Stimulated activated CD8-positive, alpha-beta memory T cell treated with anti-CD3 and anti-CD28 coated beads, Interleukin-7, amount 100 ng/mL, for 4 hours (primary cell): ENCODE data around the gene SYNRG.
"Not testable (repeated sequence)": the region's sequence is repeated elsewhere in the genome, so short reads cannot be mapped to it uniquely, and the experiment has no call there.

Experiments
- DNase-seq, 2 donors: peaks; one replicate each; pipeline ENCODE4 v3.0.0-alpha.2; 2020; ENCODE audit warnings: low read depth in 2 of 2

SYNRG gene, protein sequence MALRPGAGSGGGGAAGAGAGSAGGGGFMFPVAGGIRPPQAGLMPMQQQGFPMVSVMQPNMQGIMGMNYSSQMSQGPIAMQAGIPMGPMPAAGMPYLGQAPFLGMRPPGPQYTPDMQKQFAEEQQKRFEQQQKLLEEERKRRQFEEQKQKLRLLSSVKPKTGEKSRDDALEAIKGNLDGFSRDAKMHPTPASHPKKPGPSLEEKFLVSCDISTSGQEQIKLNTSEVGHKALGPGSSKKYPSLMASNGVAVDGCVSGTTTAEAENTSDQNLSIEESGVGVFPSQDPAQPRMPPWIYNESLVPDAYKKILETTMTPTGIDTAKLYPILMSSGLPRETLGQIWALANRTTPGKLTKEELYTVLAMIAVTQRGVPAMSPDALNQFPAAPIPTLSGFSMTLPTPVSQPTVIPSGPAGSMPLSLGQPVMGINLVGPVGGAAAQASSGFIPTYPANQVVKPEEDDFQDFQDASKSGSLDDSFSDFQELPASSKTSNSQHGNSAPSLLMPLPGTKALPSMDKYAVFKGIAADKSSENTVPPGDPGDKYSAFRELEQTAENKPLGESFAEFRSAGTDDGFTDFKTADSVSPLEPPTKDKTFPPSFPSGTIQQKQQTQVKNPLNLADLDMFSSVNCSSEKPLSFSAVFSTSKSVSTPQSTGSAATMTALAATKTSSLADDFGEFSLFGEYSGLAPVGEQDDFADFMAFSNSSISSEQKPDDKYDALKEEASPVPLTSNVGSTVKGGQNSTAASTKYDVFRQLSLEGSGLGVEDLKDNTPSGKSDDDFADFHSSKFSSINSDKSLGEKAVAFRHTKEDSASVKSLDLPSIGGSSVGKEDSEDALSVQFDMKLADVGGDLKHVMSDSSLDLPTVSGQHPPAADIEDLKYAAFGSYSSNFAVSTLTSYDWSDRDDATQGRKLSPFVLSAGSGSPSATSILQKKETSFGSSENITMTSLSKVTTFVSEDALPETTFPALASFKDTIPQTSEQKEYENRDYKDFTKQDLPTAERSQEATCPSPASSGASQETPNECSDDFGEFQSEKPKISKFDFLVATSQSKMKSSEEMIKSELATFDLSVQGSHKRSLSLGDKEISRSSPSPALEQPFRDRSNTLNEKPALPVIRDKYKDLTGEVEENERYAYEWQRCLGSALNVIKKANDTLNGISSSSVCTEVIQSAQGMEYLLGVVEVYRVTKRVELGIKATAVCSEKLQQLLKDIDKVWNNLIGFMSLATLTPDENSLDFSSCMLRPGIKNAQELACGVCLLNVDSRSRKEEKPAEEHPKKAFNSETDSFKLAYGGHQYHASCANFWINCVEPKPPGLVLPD (N-terminal part only)

DNA sequence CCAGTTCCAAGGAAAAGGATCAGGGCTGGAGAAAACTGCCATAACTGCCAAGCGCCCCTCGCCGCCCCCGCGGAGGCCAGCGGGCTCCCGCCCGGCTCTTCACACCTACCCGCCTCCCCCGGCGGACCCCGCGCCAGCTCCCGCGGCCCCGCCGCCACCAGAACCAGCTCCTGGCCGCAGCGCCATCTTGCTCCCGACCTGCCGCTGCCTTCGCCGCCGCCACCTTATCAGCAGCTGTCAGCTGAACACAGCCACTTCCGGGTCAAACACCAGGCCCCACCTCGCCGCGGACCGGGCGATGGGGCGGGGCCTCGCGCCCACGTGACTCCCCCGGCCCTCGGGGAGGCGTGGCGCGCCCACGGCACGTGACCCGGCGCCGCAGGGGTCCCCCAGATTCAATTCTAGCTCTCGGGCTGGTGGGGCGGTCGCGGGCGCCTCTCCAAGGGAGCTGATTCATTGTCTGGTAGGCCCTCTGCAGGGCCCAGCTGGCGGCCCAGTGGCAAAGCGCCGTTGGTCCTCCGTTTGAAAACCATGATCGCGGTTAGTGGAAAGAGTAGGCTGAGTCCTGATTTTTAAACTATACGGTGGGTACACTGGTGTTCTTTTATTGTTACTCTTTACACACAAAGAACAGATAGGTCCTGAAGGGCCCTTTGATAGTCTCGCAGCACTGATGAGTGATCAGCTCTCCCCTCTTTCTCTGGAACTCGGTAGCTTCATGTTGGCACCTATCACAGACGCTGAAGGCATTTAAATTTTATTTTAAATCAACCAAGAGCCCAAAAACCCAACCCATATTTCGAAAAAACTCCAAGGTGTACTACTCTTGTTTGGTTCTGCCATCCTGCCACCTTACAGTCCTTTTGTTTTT, at the start of gene SYNRG:
SYNRG (minus strand) TSS at position 249 of the 871 bp plus-strand sequence; CDS start at position 186, 63 bp downstream.
- DNase-seq, result peak; percentile 89 to 95

- DNase-seq, result no peak
Measured at GRCh38 chr17:37657202-37657601, 48.0 kb upstream of the SYNRG start.

DNA sequence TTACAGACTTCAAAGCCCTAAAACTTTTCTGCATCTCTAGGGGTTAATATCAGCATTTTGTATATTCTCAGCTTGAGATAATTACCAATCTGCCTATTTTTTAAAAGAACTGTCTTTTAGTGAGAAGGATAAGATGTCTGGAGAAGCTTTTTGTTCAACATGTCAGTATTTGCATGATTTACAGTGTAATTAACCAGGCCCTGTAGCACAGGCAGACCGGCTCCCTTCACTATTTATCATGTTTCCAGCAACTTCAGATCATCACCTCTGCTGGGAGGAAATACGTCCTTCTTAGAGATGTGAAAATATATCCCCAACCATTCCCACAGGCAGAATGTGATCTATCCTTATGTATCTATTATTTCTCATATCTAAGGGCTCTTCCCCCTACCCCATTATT, 42.6 kb upstream of the SYNRG start:
- DNase-seq, result no peak

- no peak for DNase-seq
Measured at GRCh38 chr17:37650419-37651003, 41.3 kb upstream of the SYNRG start.

DNA sequence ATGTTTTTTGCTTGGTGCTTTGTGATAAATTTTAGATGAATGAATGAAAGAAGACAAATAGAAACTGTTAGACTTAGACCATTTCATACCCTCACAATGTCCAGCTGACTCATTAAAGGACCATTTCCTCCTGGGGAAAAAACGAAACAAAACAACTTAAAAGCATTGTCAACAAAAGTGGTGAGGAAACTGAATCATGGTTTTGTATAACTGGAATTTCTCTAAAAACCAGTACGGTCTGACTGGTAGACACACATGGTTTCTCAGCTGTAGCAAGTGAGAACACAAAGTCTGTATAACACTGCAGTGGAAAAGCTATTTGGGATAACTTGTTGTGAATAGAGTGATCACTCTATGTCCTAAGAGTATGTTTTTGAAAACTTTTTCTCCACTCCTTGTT, 39.3 kb upstream of the SYNRG start:
- no peak for DNase-seq

DNA sequence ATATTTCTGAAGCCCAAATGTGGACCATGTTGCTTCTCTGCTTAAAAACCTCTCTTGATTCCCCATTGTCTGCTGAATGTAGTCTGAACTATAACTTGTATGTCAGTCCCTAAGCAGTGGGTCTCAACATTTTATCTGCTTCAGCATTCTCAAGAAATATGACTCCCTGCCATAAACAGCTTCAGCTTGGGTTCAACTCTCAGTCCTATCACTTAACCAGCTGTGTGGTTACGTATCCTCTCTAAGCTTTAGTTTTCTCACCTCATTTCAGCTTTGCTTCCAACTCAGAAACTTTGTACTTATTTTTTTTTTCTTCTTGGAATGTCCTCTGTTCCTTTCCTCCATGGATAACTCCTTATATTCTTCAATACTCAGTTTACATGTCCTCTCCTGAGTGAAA, 38.6 kb upstream of the SYNRG start:
- DNase-seq, result no peak

GRCh38 chr17:37643869-37644268, 34.7 kb upstream of the SYNRG start:
- no peak for DNase-seq

- peak; percentile 81 to 84 for DNase-seq
Measured at GRCh38 chr17:37643118-37643766, 34.0 kb upstream of the SYNRG start, which contains the start of gene DDX52. DDX52 (minus strand) TSS chr17:37643446; CDS start chr17:37643420, 26 bp downstream.

DNA sequence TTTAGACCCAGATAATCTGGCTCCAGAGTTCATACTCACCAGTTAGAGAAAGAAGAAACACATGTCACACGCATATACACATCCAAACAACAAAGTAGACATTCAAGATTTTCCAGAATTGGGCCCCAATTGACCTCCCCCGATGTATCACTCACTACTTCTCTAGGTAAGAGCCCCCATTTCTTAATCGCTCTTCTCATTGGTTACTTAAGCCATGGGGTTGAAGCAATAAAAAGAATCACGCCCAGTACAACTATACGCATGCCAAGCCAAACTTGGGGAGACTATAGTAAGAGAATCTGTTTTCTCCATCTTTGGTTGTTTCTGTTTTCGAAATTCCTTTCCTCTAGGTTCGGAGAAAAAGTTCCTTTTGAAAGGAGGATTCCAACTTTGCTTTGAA, 33.5 kb upstream of the SYNRG start:
- DNase-seq, result no peak

DNA sequence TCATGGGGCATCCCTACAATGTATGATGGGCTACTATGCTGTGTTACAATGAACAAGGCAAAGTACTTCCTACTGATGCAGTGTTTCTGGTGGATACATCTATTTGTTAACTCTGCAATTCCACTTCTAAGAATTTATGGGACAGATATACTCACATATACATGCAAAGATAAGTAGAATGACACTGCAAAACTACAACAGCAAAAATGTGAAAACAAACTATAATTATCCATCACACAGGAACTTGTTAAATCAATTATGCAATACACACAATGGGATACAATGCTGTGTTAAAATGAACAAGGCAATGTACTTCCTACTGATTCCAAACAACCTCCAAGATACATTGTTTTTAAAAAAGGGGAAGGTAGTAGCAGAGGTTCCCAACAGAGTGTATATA, 30.8 kb upstream of the SYNRG start:
- DNase-seq, result no peak

DNA sequence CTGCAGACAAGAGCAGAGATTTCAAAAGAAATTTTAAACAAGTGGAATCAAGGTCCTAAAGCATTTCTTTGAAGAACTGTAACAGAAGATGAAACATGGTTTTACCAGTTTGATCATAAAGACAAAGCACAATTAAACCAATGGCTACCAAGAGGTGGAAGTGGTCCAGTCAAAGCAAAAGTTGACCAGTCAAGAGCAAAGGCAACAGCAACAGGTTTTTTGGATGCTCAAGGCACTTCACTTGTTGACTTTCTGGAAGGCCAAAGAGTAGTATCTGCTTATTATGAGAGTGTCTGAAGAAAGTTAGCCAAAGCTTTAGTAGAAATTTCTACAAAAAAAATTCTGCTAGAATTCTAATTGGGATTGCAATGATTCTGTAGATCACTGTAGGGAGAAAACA, 28.7 kb upstream of the SYNRG start:
- no peak for DNase-seq

GRCh38 chr17:37616430-37616829, 7.2 kb upstream of the SYNRG start:
- DNase-seq, result not testable (repeated sequence)

- DNase-seq, result no peak
Measured at GRCh38 chr17:37614823-37615222, 5.6 kb upstream of the SYNRG start.

DNA sequence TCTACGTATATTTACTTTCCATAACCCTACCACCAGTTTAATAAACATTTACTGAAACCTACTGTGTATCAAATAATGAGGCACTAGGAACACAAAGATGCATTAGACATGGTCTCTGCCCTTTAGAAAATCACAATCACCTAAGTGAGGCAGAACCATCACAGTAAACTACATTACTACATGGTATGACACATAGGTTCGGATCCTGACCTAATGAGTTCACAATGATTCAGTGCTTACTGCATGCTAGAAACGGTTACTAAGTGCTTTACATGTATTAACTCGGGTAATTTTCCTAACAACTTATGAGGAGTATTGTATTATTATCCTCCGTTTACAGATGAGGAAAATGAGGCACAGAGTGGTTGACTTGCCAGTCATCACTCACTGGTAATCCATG, 5.2 kb upstream of the SYNRG start:
- DNase-seq, result no peak

GRCh38 chr17:37610971-37611370, 1.8 kb upstream of the SYNRG start:
- no peak for DNase-seq

DNA sequence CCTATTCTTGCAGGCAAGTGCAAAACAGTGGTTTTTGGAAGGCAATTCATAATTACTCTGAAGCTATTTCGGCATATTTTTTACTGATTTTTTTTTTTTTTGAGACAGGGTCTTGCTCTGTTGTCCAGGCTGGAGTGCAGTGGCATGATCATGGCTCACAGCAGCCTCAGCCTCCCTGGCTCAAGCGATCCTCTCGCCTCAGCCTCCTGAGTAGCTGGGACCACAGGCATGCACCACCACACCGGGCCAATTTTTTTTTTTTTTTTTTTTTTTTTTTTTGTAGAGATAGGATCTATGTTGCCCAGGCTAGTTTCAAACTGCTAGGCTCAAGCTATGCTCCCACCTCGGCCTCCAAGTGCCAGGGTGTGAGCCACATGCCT, 813 bp upstream of the SYNRG start:
- not testable (repeated sequence) for DNase-seq

DNA sequence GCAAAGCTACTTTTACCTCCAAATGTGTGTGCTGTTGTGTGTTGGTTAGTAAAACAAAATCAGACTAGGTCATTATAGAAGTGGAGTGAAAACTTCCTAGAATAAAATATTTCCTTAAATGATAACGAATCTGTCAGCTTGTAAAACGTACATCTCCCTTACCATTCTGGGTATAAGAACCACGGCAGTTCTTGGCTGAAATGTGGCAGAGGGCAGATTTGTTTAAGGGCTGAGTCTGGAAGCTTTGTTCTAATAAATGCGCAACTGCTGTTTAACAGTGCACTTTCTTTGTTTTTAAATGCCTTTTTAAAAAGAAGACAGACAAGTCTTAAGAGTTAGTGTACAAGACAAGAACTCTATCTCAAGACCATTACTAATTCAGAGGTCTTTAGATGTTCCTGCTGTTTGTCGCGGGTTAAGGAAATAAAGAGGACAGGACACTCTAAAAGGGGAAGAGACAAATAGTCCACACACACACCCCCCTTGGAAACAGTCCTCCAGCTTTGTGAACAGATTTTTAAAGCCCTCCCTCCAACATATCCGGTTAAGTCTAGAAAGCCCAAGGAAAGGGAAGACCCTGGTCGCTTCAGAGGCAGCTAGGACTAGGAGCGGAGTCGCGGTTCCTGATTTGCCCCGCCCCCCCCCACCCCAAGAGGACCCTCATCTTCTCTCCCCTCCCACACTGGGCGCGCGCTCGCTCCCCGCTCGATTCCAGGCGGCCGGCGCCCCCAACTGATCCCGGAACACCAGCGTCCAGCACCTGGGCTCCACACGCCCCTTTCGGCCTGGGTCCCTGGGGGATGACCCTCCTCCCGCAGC, 658 bp downstream of the SYNRG start:
- DNase-seq, result peak in 1 of 2 donors; percentile 11

DNA sequence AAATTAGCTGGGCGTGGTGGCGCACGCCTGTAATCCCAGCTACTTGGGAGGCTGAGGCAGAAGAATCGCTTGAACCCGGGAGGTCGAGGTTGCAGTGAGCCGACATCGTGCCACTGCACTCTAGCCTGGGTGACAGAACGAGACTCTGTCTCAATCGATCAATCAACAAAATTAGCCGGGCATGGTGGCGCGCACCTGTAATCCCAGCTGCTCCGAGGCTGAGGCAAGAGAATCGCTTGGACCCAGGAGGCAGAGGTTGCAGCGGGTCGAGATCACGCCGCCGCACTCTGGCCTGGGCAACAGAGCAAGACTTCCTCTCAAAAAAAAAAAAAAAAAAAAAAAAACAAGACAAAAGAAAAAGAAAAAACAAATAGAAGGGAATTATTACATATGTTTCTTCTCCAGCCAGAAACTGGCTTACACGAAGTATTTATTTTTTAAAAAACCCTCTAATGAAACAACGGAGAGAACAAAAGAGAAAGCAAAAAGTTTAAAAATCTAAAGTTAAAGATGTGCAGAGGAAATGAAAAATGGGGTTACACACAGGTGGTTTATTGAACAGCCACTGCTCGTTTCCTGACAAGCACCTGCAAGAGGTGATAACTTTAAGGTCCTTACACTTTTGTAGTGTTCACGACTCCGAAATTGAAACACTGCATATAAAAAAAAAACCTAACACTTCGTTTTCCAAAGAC, 1.4 kb downstream of the SYNRG start:
- DNase-seq, result no peak
